DND-41 (cell line): ENCODE measurements around the gene SERPINE2.

Experiments
- ATAC-seq: fragments of 200-7000 bp; cut with Tn5 transposase; 3 replicates; pipeline ENCODE4 v1.9.1; 2021; ENCODE audit warnings: low read depth; ENCODE audit not compliant: insufficient read depth
- DNase-seq: peaks from one replicate; pipeline ENCODE4 v3.0.0-alpha.2; 2020
- H2AFZ ChIP-seq: 2 replicates; pipeline ENCODE4 v1.6.0; 2012; ENCODE audit warnings: low read depth, low read length
- H3K27ac ChIP-seq: 2 replicates; pipeline ENCODE4 v1.5.1; 2012; ENCODE audit warnings: low read length, inconsistent platforms
- H3K27me3 ChIP-seq: fragments of 200-600 bp; sonication (generic); 2 replicates; pipeline ENCODE4 v1.6.0; 2012; ENCODE audit warnings: low read length, mild to moderate bottlenecking, inconsistent platforms; ENCODE audit not compliant: insufficient read depth, poor library complexity
- H3K36me3 ChIP-seq: 2 replicates; pipeline ENCODE4 v1.5.1; 2012; ENCODE audit warnings: low read length, inconsistent platforms; ENCODE audit not compliant: insufficient read depth
- H3K4me1 ChIP-seq: 2 replicates; pipeline ENCODE4 v1.5.1; 2012; ENCODE audit warnings: mild to moderate bottlenecking, low read length; ENCODE audit not compliant: insufficient read depth
- H3K4me2 ChIP-seq: 2 replicates; pipeline ENCODE4 v1.6.0; 2012; ENCODE audit warnings: mild to moderate bottlenecking, moderate library complexity, low read length, inconsistent platforms; ENCODE audit not compliant: insufficient read depth
- H3K4me3 ChIP-seq, 2 experiments: fragments of 200-600 bp in 1 of 2; shearing (Covaris generic) in 1 of 2; 2 replicates each; pipeline ENCODE4 v1.5.1; 2012 to 2016; ENCODE audit warnings: inconsistent platforms in 2 of 2, low read length in 2 of 2, mild to moderate bottlenecking in 2 of 2, low read depth in 1 of 2, moderate library complexity in 1 of 2
- H3K79me2 ChIP-seq: 2 replicates; pipeline ENCODE4 v1.6.0; 2012; ENCODE audit warnings: low read length, inconsistent platforms; ENCODE audit not compliant: insufficient read depth
- H3K9ac ChIP-seq: 2 replicates; pipeline ENCODE4 v1.6.0; 2012; ENCODE audit warnings: low read depth, mild to moderate bottlenecking, inconsistent platforms, low read length, moderate library complexity
- H3K9me3 ChIP-seq: 2 replicates; pipeline ENCODE4 v1.5.1; 2012; ENCODE audit warnings: low read length, moderate library complexity, mild to moderate bottlenecking, inconsistent platforms; ENCODE audit not compliant: insufficient read depth, severe bottlenecking
- H4K20me1 ChIP-seq: 2 replicates; pipeline ENCODE4 v1.6.0; 2012; ENCODE audit warnings: low read length; ENCODE audit not compliant: insufficient read depth
- CTCF ChIP-seq: IDR thresholded peaks from 2 replicates; pipeline ENCODE4 v1.5.1; 2012; ENCODE audit warnings: borderline replicate concordance, low read length, moderate library complexity, mild to moderate bottlenecking; ENCODE audit not compliant: poor library complexity, severe bottlenecking; ENCODE audit errors: extremely low read depth
- EZH2 ChIP-seq: IDR thresholded peaks from 3 replicates; pipeline ENCODE4 v1.6.1; 2012; ENCODE audit warnings: borderline replicate concordance, low read depth, mild to moderate bottlenecking, moderate library complexity, low read length, inconsistent platforms; ENCODE audit not compliant: severe bottlenecking

The SERPINE2 gene

GRCh38 chr2:224058048-224058775 lies 19.1 kb upstream of the SERPINE2 start:
- no peaks in the 10 kb centered on the region for H3K4me1 ChIP-seq
- no peak for ATAC-seq
- DNase-seq = no peak
- H2AFZ ChIP-seq = no peak overlapping the region
- no peaks in the 10 kb centered on the region for H3K9me3 ChIP-seq
- TF ChIP-seq CTCF (peak; percentile 4), EZH2 (no peak)
- no peaks in the 10 kb centered on the region for H3K27me3 ChIP-seq
- H3K4me2 ChIP-seq = no peak overlapping the region
- H3K79me2 ChIP-seq = no peaks in the 10 kb centered on the region
- H3K9ac ChIP-seq = no peak overlapping the region
- no peaks in the 10 kb centered on the region for H4K20me1 ChIP-seq
- H3K27ac ChIP-seq = no peak overlapping the region
- no peak overlapping the region for H3K4me3 ChIP-seq
- no peaks in the 10 kb centered on the region for H3K36me3 ChIP-seq

- Histone ChIP-seq H3K27ac (no peak overlapping the region), H4K20me1 (no peaks in the 10 kb centered on the region), H3K36me3 (no peaks in the 10 kb centered on the region), H3K9ac (no peak overlapping the region), H3K4me3 (no peak overlapping the region), H3K4me2 (no peak overlapping the region), H3K9me3 (no peaks in the 10 kb centered on the region), H3K27me3 (no peaks in the 10 kb centered on the region), H3K79me2 (no peaks in the 10 kb centered on the region), H3K4me1 (no peaks in the 10 kb centered on the region), H2AFZ (no peak overlapping the region)
- ATAC-seq (no peak), DNase-seq (no peak)
- TF ChIP-seq CTCF (no peak), EZH2 (no peak)
Measured at GRCh38 chr2:224056889-224057288, 17.8 kb upstream of the SERPINE2 start.

GRCh38 chr2:224055101-224055500 lies 16.0 kb upstream of the SERPINE2 start:
- ATAC-seq (no peak), DNase-seq (no peak)
- no peak overlapping the region for H3K4me2 ChIP-seq
- no peaks in the 10 kb centered on the region for H3K79me2 ChIP-seq
- no peak for TF ChIP-seq CTCF
- TF ChIP-seq EZH2 = no peak
- H3K9ac ChIP-seq = no peak overlapping the region
- no peak overlapping the region for H3K4me3 ChIP-seq
- no peaks in the 10 kb centered on the region for H3K27me3 ChIP-seq
- H4K20me1 ChIP-seq = no peaks in the 10 kb centered on the region
- H3K36me3 ChIP-seq = no peaks in the 10 kb centered on the region
- no peak overlapping the region for H2AFZ ChIP-seq
- H3K9me3 ChIP-seq = no peaks in the 10 kb centered on the region
- H3K27ac ChIP-seq = no peak overlapping the region
- no peaks in the 10 kb centered on the region for H3K4me1 ChIP-seq
